ENCODE results near the gene HSPB1. TPM values are rescaled to one million over a fixed set of nuclear protein-coding genes. Genes with fewer than 3 reads are reported as not detected.

Gene HSPB1
- total and polyA plus RNA-seq, 2 of the 13 experiments (the other 11 are each of a cell fraction or from before 2014, with no cell fraction given) = 21.0 to 38.6 TPM

GRCh38 chr7:76262683-76263402 lies 39.6 kb upstream of the HSPB1 start (continued):
- TF ChIP-seq ZBTB4 (CRISPR knock-in tag; IDR thresholded peaks at IDR 0.05; ENCODE audit: borderline replicate concordance) (no peak), ZNF574 (CRISPR knock-in tag; IDR thresholded peaks at IDR 0.05) (peak; percentile 72), FOXP1 (IDR thresholded peaks at IDR 0.05) (no peak), FOXP1 (CRISPR knock-in tag; IDR thresholded peaks at IDR 0.05) (no peak), ZNF160 (CRISPR knock-in tag; IDR thresholded peaks at IDR 0.05) (no peak), MXD4 (CRISPR knock-in tag; IDR thresholded peaks at IDR 0.05) (no peak)

- ChIA-PET POLR2A (no interaction called here), CTCF (ENCODE audit: low intra/inter-chr PET ratio, low total read pairs) (no interaction called here)
- no peaks in the 10 kb centered on the region for H4K20me1 ChIP-seq (ENCODE audit: insufficient read depth, low read length)
- WGBS (ENCODE audit: low lambda C conversion rate) = 73% methylated on average over 5 of the region's 7 CpGs
- BruUV-seq (replicated peaks) = no TSS peak
- no peak overlapping the region for H3K4me3 ChIP-seq (replicated peaks in 1 of 3; ENCODE audit: insufficient read depth in 1 of 3, low read depth in 2 of 3, low read length in 3 of 3)
- H2AFZ ChIP-seq (ENCODE audit: low read length) = no peak overlapping the region
- H3K36me3 ChIP-seq (replicated peaks in 1 of 2; ENCODE audit: control insufficient read depth in 1 of 2, insufficient read depth in 2 of 2, low read length in 2 of 2) = no peaks in the 10 kb centered on the region
- no peaks in the 10 kb centered on the region for H3K9me3 ChIP-seq (ENCODE audit: low read length)
- H3K4me1 ChIP-seq (ENCODE audit: insufficient read depth, low read length) = peaks cover 26% of the 10 kb centered on the region
- H3K9ac ChIP-seq (ENCODE audit: insufficient read depth, low read depth, low read length) = no peak overlapping the region
- H3K4me2 ChIP-seq (ENCODE audit: low read depth, low read length) = no peak overlapping the region
- H3K27me3 ChIP-seq (ENCODE audit: control insufficient read depth in 1 of 2, insufficient read depth in 2 of 2, low read length in 2 of 2) = peaks cover 0 to 5% of the 10 kb centered on the region in 2 experiments; a peak in 2 of 5 replicates
- intact Hi-C loops (cut with micrococcal nuclease; ENCODE audit: unreplicated experiment) = no loop called here
- no peak overlapping the region for H3K27ac ChIP-seq (ENCODE audit: extremely low read length, insufficient read depth, low read length)
- ATAC-seq = no peak
- H3K79me2 ChIP-seq (ENCODE audit: insufficient read depth, low read length) = no peaks in the 10 kb centered on the region
- no peak for DNase-seq (ENCODE audit: low spot score)
- no peak for FAIRE-seq
- in situ Hi-C loops (cut with HindIII; ENCODE audit: extremely low pct_ligation_motif_present, low pct_unique_long_range_greater_than_20kb) = no loop called here
- TF ChIP-seq STAT5B (CRISPR knock-in tag; IDR thresholded peaks at IDR 0.05) (no peak), RAD21 (CRISPR knock-in tag; IDR thresholded peaks at IDR 0.05) (no peak), ZNF12 (CRISPR knock-in tag; IDR thresholded peaks at IDR 0.05) (no peak), ZNF879 (CRISPR knock-in tag; IDR thresholded peaks at IDR 0.05) (no peak), ATF3 (CRISPR knock-in tag; IDR thresholded peaks at IDR 0.05) (no peak), ZNF468 (CRISPR knock-in tag; IDR thresholded peaks at IDR 0.05) (no peak), ZNF280D (CRISPR knock-in tag; IDR thresholded peaks at IDR 0.05) (no peak)
These were observed 37.2 kb upstream of the HSPB1 start for GRCh38 chr7:76265299-76265698.

All from HepG2 (cell line).